ENCODE results near the gene ITGBL1. TPM values are rescaled to one million over a fixed set of nuclear protein-coding genes. Genes with fewer than 3 reads are reported as not detected.

ITGBL1 gene
- total RNA-seq, 1 experiment from 2014 or later, result not detected

- H3K4me1 Mint-ChIP-seq (ENCODE audit: low read depth, unreplicated experiment), result peaks cover 13% of the 10 kb centered on the region
- no peak for DNase-seq
- no peaks in the 10 kb centered on the region for H3K9me3 Mint-ChIP-seq (ENCODE audit: low read depth, unreplicated experiment)
- no TSS peak for BruUV-seq (replicated peaks)
- H3K4me3 Mint-ChIP-seq (ENCODE audit: low read depth, unreplicated experiment), result no peak overlapping the region
- H3K27ac Mint-ChIP-seq (ENCODE audit: unreplicated experiment), result no peak overlapping the region
- no peaks in the 10 kb centered on the region for H3K36me3 Mint-ChIP-seq (ENCODE audit: insufficient read depth, unreplicated experiment)
- no peak for TF ChIP-seq CTCF (IDR thresholded peaks at IDR 0.05; ENCODE audit: unreplicated experiment)
- H3K27me3 Mint-ChIP-seq (ENCODE audit: unreplicated experiment), result no peaks in the 10 kb centered on the region
- CTCF ChIA-PET, result no interaction called here
- intact Hi-C loops (cut with micrococcal nuclease; ENCODE audit: unreplicated experiment), result no loop called here
Measured at GRCh38 chr13:101425623-101426022, 26.9 kb upstream of the ITGBL1 start.

GRCh38 chr13:101429733-101430132, 22.7 kb upstream of the ITGBL1 start:
- no peak for DNase-seq
- Mint-ChIP-seq H3K4me3 (ENCODE audit: low read depth, unreplicated experiment) (no peak overlapping the region), H3K27me3 (ENCODE audit: unreplicated experiment) (no peaks in the 10 kb centered on the region), H3K4me1 (ENCODE audit: low read depth, unreplicated experiment) (peaks cover 2% of the 10 kb centered on the region), H3K27ac (ENCODE audit: unreplicated experiment) (no peak overlapping the region), H3K9me3 (ENCODE audit: low read depth, unreplicated experiment) (no peaks in the 10 kb centered on the region), H3K36me3 (ENCODE audit: insufficient read depth, unreplicated experiment) (no peaks in the 10 kb centered on the region)
- TF ChIP-seq CTCF (IDR thresholded peaks at IDR 0.05; ENCODE audit: unreplicated experiment), result no peak
- intact Hi-C loops (cut with micrococcal nuclease; ENCODE audit: unreplicated experiment), result no loop called here
- CTCF ChIA-PET, result no interaction called here
- BruUV-seq (replicated peaks), result no TSS peak

GRCh38 chr13:101433895-101434294, 18.6 kb upstream of the ITGBL1 start:
- no peak for TF ChIP-seq CTCF (IDR thresholded peaks at IDR 0.05; ENCODE audit: unreplicated experiment)
- H3K9me3 Mint-ChIP-seq (ENCODE audit: low read depth, unreplicated experiment), result no peaks in the 10 kb centered on the region
- no peaks in the 10 kb centered on the region for H3K4me1 Mint-ChIP-seq (ENCODE audit: low read depth, unreplicated experiment)
- no peak overlapping the region for H3K27ac Mint-ChIP-seq (ENCODE audit: unreplicated experiment)
- intact Hi-C loops (cut with micrococcal nuclease; ENCODE audit: unreplicated experiment), result no loop called here
- H3K4me3 Mint-ChIP-seq (ENCODE audit: low read depth, unreplicated experiment), result no peak overlapping the region
- no peaks in the 10 kb centered on the region for H3K36me3 Mint-ChIP-seq (ENCODE audit: insufficient read depth, unreplicated experiment)
- BruUV-seq (replicated peaks), result no TSS peak
- CTCF ChIA-PET, result no interaction called here
- DNase-seq, result no peak
- H3K27me3 Mint-ChIP-seq (ENCODE audit: unreplicated experiment), result no peaks in the 10 kb centered on the region

- no peaks in the 10 kb centered on the region for H3K36me3 Mint-ChIP-seq (ENCODE audit: insufficient read depth, unreplicated experiment)
- DNase-seq, result no peak
- no TSS peak for BruUV-seq (replicated peaks)
- no peak for TF ChIP-seq CTCF (IDR thresholded peaks at IDR 0.05; ENCODE audit: unreplicated experiment)
- no peaks in the 10 kb centered on the region for H3K27me3 Mint-ChIP-seq (ENCODE audit: unreplicated experiment)
- no peak overlapping the region for H3K4me3 Mint-ChIP-seq (ENCODE audit: low read depth, unreplicated experiment)
- no peaks in the 10 kb centered on the region for H3K9me3 Mint-ChIP-seq (ENCODE audit: low read depth, unreplicated experiment)
- CTCF ChIA-PET, result no interaction called here
- H3K4me1 Mint-ChIP-seq (ENCODE audit: low read depth, unreplicated experiment), result no peaks in the 10 kb centered on the region
- no peak overlapping the region for H3K27ac Mint-ChIP-seq (ENCODE audit: unreplicated experiment)
- intact Hi-C loops (cut with micrococcal nuclease; ENCODE audit: unreplicated experiment), result no loop called here
Measured at GRCh38 chr13:101434486-101434885, 18.0 kb upstream of the ITGBL1 start.

GRCh38 chr13:101447852-101448251, 4.6 kb upstream of the ITGBL1 start:
- DNase-seq, result no peak
- CTCF ChIA-PET, result no interaction called here
- no peak for TF ChIP-seq CTCF (IDR thresholded peaks at IDR 0.05; ENCODE audit: unreplicated experiment)
- H3K27me3 Mint-ChIP-seq (ENCODE audit: unreplicated experiment), result no peaks in the 10 kb centered on the region
- H3K4me3 Mint-ChIP-seq (ENCODE audit: low read depth, unreplicated experiment), result no peak overlapping the region
- H3K9me3 Mint-ChIP-seq (ENCODE audit: low read depth, unreplicated experiment), result no peaks in the 10 kb centered on the region
- H3K36me3 Mint-ChIP-seq (ENCODE audit: insufficient read depth, unreplicated experiment), result no peaks in the 10 kb centered on the region
- intact Hi-C loops (cut with micrococcal nuclease; ENCODE audit: unreplicated experiment), result no loop called here
- no peak overlapping the region for H3K27ac Mint-ChIP-seq (ENCODE audit: unreplicated experiment)
- peaks cover 8% of the 10 kb centered on the region for H3K4me1 Mint-ChIP-seq (ENCODE audit: low read depth, unreplicated experiment)
- no TSS peak for BruUV-seq (replicated peaks)

Data from Calu3 (cell line).